ENCODE measurements around the gene IFTAP.

Gene IFTAP

DNA sequence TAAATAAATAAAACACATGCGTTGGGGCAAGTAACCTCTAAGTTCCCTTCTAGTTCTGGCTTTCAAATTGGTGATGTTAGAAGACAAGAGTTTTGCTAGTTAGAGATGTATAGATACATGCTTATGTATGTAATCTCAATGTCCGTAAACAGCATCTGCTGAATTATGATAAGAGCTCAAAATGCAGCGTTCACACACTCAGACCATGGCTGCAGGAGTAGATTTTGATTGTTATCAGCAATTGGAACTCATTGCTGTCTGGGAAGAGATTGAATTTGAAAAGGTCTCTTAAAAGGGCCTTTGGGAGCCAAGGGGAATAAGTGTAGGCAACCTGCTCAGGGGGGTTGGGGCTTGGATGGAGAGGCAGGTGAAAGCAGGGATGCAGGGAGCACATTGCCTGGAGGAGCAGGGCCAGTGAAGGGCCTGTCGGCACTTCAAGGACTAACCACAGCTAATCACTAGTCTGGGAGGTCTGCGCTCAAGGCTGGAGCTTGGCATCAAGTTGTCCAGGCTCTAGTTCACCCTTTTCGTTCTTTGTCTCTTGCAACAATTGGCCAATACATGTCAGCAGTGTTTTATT lies 29.2 kb upstream of the IFTAP start (continued):
- TF ChIP-seq, protein P1, sequence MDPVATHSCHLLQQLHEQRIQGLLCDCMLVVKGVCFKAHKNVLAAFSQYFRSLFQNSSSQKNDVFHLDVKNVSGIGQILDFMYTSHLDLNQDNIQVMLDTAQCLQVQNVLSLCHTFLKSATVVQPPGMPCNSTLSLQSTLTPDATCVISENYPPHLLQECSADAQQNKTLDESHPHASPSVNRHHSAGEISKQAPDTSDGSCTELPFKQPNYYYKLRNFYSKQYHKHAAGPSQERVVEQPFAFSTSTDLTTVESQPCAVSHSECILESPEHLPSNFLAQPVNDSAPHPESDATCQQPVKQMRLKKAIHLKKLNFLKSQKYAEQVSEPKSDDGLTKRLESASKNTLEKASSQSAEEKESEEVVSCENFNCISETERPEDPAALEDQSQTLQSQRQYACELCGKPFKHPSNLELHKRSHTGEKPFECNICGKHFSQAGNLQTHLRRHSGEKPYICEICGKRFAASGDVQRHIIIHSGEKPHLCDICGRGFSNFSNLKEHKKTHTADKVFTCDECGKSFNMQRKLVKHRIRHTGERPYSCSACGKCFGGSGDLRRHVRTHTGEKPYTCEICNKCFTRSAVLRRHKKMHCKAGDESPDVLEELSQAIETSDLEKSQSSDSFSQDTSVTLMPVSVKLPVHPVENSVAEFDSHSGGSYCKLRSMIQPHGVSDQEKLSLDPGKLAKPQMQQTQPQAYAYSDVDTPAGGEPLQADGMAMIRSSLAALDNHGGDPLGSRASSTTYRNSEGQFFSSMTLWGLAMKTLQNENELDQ (tag by site-specific recombination; IDR thresholded peaks at IDR 0.05; ENCODE audit: low read depth) = no peak
- TF ChIP-seq ZNF223 (tag by site-specific recombination; IDR thresholded peaks at IDR 0.05) (no peak), ZNF670 (tag by site-specific recombination; IDR thresholded peaks at IDR 0.05; ENCODE audit: low read depth) (no peak)

- no peaks in the 10 kb centered on the region for H3K9me3 ChIP-seq (ENCODE audit: control insufficient read depth, insufficient read depth, low read depth, low read length)
- peak; percentile 83 for TF ChIP-seq SCRT2 (tag by site-specific recombination; IDR thresholded peaks at IDR 0.05)
- TF ChIP-seq SCRT1 (tag by site-specific recombination; IDR thresholded peaks at IDR 0.05; ENCODE audit: borderline replicate concordance) = 0 out of 2 replicates have a peak, but pooled peaks have one; percentile 58
- TF ChIP-seq ZNF521 (tag by site-specific recombination; IDR thresholded peaks at IDR 0.05) = no peak
- POLR2A ChIA-PET = no interaction called here
- H3K27ac ChIP-seq (ENCODE audit: extremely low read depth, low read depth, low read length) = no peak overlapping the region
- CTCF ChIA-PET = interaction anchor here (0.5 to 9.8 kb wide), 8 partner anchors 53 to 201 kb away, joined by 3 to 284 read pairs (median 4); no protein-coding TSS in a partner anchor
- no peaks in the 10 kb centered on the region for H3K36me3 ChIP-seq (ENCODE audit: control insufficient read depth in 2 of 2, insufficient read depth in 1 of 2, low read length in 2 of 2)
- no peaks in the 10 kb centered on the region for H3K4me1 ChIP-seq (ENCODE audit: control insufficient read depth, insufficient read depth, low read length)
- H3K4me3 ChIP-seq (ENCODE audit: low read depth, low read length) = no peak overlapping the region
Measured at GRCh38 chr11:36566407-36567053, 27.8 kb upstream of the IFTAP start.

DNA sequence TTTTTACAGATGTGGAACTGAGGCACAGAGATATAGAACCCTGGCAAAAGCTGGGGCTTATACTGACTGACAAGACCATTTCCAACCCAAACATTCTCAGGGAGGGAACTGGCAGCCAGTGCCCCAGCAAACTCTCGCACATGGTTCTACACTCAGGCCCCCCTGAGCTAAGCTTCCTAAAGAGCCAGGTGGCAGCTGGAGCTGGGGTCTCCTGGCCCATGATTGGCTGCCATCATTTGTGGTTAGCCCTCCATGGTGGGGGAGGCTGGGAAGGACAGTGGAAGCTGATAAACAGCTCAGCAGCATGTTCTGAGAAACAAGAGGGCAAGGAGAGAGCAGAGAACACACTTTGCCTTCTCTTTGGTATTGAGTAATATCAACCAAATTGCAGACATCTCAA lies 26.6 kb upstream of the IFTAP start, which contains the start of gene RAG1:
TSS of gene RAG1 (plus strand) at position 314 of the 400 bp plus-strand sequence. CDS start 5,298 bp downstream, outside the sequence.
- Histone ChIP-seq H3K4me3 (ENCODE audit: low read depth, low read length) (no peak within 1 kb of the TSS), H3K27ac (ENCODE audit: extremely low read depth, low read depth, low read length) (no peak within 1 kb of the TSS), H3K9me3 (ENCODE audit: control insufficient read depth, insufficient read depth, low read depth, low read length) (no peaks in the 10 kb centered on the region), H3K36me3 (ENCODE audit: control insufficient read depth in 2 of 2, insufficient read depth in 1 of 2, low read length in 2 of 2) (no peaks in the 10 kb centered on the region), H3K4me1 (ENCODE audit: control insufficient read depth, insufficient read depth, low read length) (no peaks in the 10 kb centered on the region)
- no peak for TF ChIP-seq ZNF623 (tag by site-specific recombination; IDR thresholded peaks at IDR 0.05)
- TF ChIP-seq PBX3 (CRISPR knock-in tag; IDR thresholded peaks at IDR 0.05) = no peak
- TF ChIP-seq ZNF626 (tag by site-specific recombination; IDR thresholded peaks at IDR 0.05) = no peak
- no peak for TF ChIP-seq ZNF24 (tag by site-specific recombination; IDR thresholded peaks at IDR 0.05)
- no peak for TF ChIP-seq ZNF155 (tag by site-specific recombination; IDR thresholded peaks at IDR 0.05)
- TF ChIP-seq REST (tag by site-specific recombination; IDR thresholded peaks at IDR 0.05) = no peak
- ChIA-PET POLR2A (no interaction called here), CTCF (interaction anchor here (6.3 to 9.8 kb wide), 2 partner anchors 135 to 181 kb away, joined by 74 to 284 read pairs; no protein-coding TSS in a partner anchor)
